DMS53 treated with DMSO at 0.1 percent for 48 hours (cell line): ENCODE data around the gene LEO1.
"Not testable (repeated sequence)": the region's sequence is repeated elsewhere in the genome, so short reads cannot be mapped to it uniquely, and the experiment has no call there.

ENCODE experiments used
- DNase-seq: peaks from one replicate; lab custom pipeline; 2025; ENCODE audit not compliant: unreplicated experiment; lab: John Stamatoyannopoulos, UW

The LEO1 gene

DNA sequence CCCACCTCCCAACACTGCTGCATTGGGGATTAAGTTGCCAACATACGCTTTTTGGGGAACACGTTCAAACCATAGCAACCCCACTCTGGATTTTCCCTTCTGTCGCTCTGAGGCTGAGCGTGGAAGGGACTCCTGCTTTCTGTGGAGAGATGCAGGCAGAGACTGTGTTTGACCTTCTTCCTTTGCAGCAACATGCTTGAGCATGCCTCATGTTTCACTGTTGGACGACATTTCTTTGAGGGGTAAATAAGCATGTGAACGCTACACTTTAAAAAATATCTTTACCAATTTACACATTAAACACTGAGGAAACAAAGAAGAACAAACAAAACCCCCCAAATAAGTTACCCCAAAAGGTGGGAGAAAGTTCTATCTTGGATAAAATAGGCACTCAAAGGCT is 33.2 kb upstream of the LEO1 start:
- no peak for DNase-seq

DNA sequence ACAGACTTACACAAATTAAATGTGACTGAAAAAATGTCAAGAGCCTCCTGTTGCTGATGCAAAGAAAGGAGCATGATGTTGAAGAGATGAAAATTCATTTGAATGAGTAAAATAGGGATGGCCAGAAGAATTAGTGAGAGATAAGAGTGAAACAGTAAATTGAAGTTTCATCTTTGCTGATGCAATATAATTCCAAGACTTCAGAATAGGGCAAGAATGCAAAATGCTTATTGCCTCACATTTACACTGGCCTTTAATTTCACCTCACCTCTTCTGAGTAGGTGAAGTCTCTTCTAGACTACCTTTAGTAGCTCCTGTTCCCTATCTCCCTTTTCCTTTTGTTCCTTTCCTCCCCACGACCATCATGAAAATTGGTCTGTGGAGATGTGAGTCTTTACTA is 32.1 kb upstream of the LEO1 start:
- no peak for DNase-seq

DNA sequence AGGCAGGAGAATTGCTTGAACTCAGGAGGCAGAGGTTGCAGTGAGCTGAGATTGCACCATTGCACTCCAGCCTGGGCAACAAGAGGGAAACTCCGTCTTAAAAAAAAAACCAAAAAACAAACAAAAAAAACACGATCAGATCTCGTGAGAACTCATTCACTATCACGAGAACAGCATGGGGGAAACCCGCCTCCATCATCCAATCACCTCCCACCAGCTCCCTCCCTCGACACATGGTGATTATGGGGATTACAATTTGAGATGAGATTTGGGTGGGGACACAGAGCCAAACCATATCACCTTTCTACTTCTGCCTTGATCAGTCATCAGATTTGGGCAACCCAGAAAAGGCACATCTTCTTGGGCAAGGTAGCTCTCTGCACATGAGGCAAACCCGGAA is 31.5 kb upstream of the LEO1 start:
- DNase-seq: not testable (repeated sequence)

DNA sequence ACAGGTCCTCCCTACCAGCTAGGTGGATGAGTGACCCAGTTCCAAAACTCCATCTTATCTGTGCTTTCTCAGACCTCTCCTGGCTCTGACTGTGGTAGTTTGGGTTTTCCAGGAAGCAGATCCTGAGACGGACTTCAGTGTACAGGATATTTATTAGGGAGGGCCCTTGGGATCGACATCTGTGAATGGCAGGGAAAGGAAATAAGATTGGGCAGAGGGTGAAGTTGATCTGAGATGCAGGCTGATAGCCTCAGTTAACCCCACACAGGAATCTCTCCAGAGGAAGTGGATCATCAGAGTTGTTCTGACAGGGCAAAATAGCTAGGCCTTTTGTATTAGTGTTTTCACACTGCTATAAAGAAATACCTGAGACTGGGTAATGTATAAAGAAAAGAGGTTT is 30.8 kb upstream of the LEO1 start:
- no peak for DNase-seq

DNA sequence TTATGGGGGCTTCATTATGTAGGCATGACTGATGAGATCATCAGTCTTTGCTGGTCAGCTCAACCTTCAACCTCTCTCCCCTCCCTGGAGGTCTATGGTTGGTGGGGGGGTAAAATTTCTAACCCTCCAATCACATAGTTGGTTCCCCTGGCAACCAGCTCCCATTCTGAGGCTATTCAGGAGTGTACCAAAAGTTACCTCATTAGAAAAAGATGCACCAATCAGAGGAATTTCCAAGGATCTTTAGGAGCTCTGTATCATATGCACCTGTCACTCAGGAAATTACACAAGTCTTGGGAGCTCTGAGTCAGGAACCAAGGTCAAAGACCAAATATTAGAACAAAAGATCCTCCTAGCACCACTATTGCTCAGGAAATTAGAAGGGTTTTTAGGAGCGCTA is 21.4 kb upstream of the LEO1 start:
- no peak for DNase-seq

DNA sequence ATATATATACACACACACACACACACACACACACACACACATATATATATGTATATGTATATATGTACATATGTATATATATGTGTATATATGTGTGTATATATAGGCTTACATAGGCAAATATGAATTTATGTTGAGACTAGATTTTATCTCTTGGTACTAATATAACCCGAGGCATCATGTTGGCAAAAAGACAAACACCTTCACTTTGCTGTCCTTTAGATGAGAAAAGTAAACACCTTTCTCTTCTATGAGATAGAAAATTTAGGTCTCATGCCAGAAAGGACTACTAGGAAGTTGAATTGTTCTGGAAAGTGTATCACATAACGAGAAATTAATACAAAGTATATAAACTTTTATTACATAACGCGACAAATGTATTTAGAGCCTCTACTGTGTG is 19.6 kb upstream of the LEO1 start:
- DNase-seq: no peak

DNA sequence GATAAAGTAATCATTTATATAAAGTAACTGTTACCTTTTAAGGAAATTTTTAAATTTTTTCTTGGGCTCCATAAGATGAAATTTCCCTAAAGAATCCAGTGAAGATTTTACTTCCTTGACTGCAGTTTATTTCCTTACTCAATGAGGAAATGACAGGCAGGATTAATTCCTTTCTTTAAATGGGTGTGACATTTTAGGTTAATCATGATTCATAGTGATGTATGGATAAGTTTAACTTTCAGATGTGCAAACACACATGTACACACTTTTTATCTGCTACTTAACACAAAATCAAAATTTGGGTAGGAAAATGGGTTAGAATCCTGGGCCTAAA is 11.2 kb upstream of the LEO1 start:
- no peak for DNase-seq

DNA sequence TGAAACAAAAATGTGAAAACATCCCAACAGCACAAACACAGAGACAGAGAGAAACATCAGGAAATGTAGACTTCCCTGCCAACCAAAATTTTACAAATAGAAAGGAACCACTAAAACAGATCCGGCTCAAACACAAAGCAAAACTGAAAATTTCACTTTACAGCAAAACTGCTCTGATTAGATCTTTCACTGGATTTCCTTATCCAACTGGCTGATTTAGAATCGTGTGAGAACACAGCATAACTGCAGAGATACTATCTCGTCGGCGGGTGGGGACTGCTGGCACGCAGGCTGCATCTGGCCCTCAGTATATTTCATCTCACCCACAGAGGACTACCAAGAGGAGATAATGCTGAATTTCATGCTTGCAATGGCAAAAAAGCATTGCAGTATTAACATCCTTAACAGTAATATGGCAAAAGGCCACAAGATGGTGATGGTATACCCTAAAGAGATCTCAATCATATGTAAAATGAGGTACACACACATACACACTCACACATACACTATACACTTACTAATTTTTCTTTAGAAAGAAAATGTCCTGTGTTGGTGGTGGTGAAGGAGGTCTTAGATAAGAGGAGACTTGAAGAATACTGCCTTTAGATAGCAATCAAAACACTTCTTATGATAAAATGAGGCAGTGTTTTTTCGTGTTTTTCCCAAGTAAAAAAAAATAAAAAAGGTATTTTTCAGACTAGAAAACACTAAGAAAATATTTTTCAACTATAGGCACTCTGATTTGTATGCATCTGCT is 10.6 kb upstream of the LEO1 start:
- DNase-seq: peak; percentile 74

DNA sequence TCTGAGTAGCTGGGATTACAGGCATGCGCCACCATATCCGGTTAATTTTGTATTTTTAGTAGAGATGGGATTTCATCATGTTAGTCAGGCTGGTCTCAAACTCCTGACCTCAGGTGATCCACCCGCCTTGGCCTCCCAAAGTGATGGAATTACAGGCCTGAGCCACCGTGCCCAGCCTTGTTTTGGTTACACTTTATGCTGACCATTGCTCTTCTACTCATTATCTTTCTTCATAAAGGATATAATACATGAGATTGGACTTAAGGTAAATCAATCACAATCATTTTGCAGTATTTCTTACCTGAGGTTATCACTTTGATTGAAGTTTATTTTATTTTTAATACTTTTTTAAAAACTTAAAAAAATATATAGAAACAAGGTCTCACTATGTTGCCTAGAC is 2.2 kb upstream of the LEO1 start:
- DNase-seq: no peak

DNA sequence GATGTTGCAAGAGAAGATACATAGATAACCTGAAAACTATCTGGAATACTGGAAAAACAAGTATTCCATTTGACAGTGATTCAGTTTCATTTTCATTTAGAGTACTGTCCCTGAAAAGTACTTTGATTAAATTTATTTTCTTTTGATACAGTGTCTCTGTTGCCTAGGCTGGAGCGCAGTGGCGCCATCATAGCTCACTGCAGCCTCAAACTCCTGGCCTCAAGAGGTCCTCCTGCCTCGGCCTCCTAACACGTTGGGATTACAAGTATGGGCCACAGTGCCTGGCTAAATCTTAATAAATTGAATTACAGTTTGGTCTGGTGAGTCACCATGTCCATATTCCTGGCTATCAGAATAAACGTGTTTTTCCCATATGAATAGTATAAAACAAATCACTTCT is 1.6 kb upstream of the LEO1 start:
- DNase-seq: no peak

DNA sequence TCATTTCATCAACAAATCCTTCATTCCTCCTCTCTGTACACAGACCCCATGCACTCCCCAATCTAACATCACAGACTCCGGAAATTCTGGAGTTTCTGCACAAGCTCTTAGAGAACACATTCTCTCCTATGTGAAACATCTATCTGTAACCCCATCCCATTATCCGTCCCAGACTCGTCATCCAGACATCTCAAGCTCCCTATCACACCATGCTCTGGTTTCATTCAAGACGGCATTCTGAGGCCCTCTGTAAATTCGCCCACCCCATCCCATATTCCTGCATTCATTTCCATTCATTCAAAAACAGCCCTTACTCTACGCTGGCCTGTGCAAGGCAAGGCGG is 575 bp downstream of the LEO1 start:
- no peak for DNase-seq

DNA sequence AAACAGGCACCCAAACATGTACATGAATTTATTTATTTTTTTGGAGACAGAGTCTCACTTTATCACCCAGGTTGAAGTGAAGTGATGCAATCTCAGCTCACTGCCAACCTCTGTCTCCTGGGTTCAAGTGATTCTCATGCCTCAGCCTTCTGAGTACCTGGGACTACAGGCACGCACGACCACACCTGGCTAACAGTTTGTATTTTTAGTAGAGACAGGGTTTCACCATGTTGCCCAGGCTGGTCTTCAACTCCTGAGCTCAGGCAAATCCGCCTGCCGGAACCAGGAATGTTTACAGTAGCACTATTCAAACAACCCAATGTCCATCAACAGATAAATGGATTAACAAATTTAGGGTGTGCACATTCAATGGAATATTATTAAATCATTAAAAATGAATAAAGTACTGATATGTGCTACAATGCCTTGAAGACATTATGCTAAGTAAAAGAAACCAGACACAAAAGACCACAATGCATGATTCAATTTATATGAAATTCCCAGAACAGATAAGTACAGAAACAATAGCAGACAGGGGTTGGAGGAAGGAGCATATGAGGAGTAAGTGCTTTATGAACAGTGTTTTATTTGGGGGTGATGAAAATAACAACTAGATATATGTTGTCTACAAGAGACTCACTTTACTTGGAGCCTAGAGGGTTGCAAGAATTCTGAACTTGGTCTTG is 1.3 kb downstream of the LEO1 start:
- DNase-seq: peak; percentile 9

DNA sequence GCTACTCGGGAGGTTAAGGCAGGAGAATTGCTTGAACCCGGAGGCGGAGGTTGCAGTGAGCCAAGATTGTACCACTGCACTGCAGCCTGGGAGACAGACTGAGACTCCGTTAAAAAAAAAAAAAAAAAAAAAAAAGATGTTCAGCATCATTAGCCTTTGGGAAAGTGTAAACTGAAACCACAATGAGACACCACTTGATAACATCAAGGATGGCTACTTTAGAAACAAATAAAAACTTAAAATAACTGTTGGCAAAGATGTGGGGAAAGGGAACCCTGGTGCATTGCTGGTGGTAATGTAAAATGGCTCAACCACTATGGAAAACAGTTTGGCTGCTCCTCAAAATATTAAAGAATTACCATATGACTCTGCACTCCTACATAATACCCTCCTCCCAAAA is 1.9 kb downstream of the LEO1 start:
- no peak for DNase-seq

DNA sequence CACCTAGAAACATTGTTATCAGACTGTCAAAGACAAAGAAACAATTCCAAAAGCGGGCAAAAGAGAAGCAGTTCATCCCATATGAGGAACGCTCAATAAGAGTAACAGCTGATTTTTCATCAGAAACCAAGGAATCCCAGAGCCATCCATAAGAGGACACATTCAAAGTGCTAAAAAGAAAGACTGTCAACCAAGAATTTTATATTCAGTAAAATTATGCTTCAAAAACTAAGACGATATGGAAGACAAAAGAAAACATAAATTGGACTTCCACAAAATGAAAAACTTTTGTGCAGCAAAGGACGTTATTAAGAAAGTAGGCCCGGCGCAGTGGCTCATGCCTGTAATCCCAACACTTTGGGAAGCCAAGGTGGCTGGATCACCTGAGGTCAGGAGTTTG is 4.0 kb downstream of the LEO1 start:
- DNase-seq: no peak

DNA sequence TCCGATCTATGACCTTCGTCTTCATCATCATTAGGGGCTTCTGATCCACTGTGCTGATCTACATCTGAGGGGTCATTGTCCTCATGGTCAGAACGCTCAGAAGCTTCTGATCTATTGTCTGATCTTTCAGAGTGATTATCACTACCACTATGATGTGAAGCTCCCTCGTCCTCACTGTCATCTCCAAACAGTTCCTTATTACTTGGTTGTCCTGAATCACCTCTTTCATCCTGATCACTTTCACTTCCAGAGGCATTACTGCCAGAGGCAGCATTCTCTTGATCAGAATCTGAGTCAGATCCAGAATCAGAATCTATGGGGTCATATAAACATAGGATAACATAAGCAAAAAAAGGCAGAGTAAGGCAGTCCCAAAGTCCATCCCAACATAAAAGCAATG is 5.4 kb downstream of the LEO1 start:
- DNase-seq: no peak

DNA sequence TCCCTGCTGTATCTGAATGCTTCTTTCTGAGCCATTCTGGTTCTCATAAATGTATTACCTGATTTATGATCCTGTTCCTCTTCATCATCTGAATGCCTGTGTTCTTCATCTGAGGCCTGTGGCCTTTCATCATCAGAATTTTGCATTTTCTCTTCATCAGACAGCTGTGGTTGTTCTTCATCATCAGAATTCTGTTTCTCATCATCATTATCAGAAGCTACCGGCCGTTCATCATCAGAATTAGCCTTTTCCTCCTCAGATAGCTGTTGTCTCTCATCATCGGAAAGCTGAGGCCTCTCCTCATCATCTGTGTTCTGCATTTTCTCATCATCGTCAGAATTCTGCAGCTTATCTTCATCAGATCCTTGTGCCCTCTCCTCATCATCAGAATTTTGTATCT is 5.9 kb downstream of the LEO1 start:
- no peak for DNase-seq

DNA sequence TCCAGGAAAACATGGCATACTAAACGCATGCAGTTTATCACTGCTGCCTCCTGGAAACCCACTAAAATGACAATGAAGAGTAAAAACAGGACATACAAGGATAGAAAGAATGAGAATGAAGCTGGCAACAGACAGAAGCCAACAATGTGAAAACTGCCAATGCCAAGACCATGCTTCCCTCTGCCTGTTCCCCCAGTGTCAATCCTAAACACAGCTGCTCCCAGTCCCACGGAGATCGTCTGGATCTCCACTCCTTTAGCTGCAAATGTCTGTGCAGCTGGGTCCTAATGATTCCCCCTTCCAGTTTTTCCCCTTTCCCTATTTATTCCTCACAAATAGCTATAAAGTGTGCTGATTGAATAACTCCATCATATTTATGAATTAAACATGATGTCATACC is 16.1 kb downstream of the LEO1 start:
- DNase-seq: no peak

DNA sequence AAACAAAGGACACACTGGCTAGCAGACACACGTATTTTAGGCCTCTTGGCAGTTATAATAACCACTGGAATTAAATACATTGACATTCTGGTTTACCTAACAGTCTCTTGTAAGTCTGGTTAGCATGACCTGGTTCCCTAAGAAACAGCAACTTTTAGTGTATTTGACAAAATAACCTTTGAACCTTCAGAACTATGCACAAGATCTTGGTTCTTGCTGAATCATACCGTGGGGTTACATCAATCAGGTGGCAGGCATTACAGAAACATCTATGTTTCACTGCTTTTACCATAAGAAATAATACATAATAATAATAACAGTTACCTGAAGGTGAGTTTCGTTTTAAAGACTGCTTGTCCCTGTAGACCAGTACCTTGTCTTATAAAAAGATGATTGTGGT is 18.8 kb downstream of the LEO1 start:
- DNase-seq: no peak

DNA sequence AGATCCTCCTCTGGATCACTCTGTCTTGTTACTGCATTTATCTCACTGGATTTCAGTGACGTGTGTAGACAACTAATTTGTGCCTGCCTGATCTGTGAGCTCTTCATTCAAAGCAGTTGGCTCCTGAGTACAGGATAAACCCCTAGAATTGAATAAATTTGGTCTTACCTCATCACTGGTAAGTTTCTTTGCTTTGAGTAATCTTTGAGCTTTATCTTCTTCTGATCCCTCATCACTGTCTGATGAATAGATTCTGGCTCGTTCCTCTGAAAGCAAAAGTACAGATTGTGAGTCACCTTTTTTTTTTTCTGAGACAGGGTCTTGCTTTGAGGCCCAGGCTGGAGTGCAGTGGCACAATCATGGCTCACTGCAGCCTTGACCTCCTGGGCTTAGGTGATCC is 24.5 kb downstream of the LEO1 start:
- no peak for DNase-seq

DNA sequence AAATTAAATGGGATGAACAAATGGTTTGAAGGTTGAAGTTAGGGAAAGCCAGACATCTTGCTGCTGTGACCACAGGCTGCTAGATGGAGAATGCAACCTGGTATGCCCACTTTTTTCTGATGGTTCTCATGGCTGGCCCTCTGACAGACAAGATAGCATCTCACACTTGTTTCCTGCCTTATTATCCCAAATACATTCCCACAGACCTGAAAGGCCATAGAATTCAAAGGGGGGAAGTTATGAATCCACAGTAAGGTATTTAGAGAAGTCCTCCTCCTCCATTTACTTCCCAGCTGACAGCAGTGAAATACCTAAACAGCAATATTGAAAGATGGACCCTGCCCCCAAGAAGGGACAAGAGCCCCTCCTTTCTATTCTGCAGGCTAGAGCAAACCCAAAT is 32.4 kb downstream of the LEO1 start:
- no peak for DNase-seq

DNA sequence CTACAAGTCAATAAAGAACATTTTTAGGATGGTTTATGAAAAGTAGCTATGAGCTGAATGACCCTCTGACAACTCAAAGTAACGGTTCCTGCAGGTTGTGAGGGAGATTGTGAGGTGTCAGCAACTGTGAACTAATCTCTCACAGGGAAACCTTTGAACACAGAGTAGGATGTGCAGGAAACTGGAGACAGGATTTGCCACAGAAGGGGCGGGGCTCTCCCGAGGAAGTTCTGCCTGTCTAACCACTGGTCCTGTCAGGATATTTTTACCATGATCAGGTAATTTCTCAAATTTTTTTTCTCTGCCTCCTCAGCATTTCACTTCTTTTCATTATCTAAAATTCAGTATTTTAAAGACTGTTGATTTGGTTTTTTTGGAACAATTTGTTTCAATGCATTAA is 33.3 kb downstream of the LEO1 start:
- DNase-seq: no peak

DNA sequence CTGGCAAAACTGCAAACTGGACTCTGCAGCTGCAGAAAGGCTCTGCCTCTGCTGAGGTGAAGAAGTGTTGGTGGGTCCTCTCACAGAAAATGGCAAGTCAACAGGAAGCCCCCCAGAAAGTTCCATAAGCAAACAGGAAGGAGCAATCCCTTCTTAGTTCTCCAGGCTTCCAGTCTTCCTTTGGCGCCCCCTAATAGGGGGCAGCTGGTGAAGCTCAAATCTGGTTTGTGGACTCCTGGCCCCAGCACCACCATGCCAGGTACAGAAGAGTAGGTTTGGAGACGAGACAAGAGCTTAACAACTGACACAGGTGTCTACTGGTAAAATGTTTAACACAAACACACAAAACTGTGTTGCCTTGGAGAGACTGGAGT is 35.5 kb downstream of the LEO1 start:
- no peak for DNase-seq

DNA sequence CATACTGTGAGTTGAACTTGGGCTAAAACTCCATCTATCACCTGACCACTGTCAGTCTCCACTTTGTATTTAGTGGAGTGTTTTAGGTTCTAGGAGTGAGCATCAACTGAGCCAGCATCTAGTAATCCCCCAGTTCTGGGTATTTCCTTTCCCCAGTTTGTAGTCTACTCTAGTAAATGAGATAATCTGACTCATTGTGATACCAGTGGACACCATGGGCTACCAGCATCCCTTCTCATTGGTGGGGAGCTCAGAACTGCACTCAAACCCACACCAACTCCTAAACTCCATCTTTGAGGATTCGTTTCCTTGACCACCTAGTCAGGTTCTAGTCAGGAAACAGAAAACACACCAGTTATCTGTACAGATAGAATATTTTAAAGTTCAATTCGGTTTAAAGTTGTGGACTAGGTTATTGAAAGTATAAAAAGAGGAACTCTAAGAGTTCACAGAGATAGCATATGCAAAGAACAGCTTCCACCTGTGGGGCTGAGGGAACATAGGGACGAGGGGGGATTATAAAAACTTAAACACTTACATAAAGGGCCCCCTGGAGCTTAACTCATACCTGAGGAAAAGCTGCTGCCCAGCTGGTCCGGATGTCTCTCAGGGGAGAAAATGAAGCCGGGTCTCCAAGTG is 36.0 kb downstream of the LEO1 start:
- no peak for DNase-seq
